Stimulated activated naive B cell treated with anti-CD40 and anti-IgM and Interleukin-4, amounts not matched to agents 10 μg/mL and 1 μg/mL and 100 μg/mL, for 72 hours (primary cell): Measurements from ENCODE around the gene IFITM5.
"Not testable (repeated sequence)": the region's sequence is repeated elsewhere in the genome, so short reads cannot be mapped to it uniquely, and the experiment has no call there.

Source experiments
- ATAC-seq, 2 donors: fragments of 150-1000 bp; cut with Tn5 transposase; replicated peaks; 2 replicates each; pipeline ENCODE4 v1.10.0; 2021; ENCODE audit warnings: moderate library complexity in 1 of 2
- DNase-seq: peaks from one replicate; pipeline ENCODE4 v3.0.0; 2021
- H3K27ac Mint-ChIP-seq: one replicate; pipeline ENCODE4 v1.8.0; 2022; ENCODE audit warnings: mild to moderate bottlenecking, mixed read lengths
- H3K27me3 Mint-ChIP-seq, 2 donors: one replicate each; pipeline ENCODE4 v1.8.0; 2022; ENCODE audit warnings: mixed read lengths in 2 of 2
- H3K36me3 Mint-ChIP-seq, 2 donors: one replicate each; pipeline ENCODE4 v1.8.0; 2022; ENCODE audit warnings: mixed read lengths in 2 of 2, mild to moderate bottlenecking in 1 of 2
- H3K4me1 Mint-ChIP-seq, 2 donors: one replicate each; pipeline ENCODE4 v1.8.0; 2022; ENCODE audit warnings: mixed read lengths in 2 of 2, mild to moderate bottlenecking in 1 of 2
- H3K4me3 Mint-ChIP-seq, 2 donors: one replicate each; pipeline ENCODE4 v1.8.0; 2022; ENCODE audit warnings: mild to moderate bottlenecking in 2 of 2, mixed read lengths in 2 of 2, moderate library complexity in 1 of 2
- H3K9me3 Mint-ChIP-seq, 2 donors: one replicate each; pipeline ENCODE4 v1.8.0; 2022; ENCODE audit warnings: mixed read lengths in 2 of 2, mild to moderate bottlenecking in 1 of 2

IFITM5 gene

GRCh38 chr11:269146-269890 lies 30.0 kb downstream of the IFITM5 start:
- Mint-ChIP-seq H3K27me3 (no peaks in the 10 kb centered on the region), H3K4me3 (peak overlapping the region; percentile 79 to 84), H3K4me1 (peaks cover 24 to 51% of the 10 kb centered on the region in 2 donors), H3K9me3 (peaks cover 0 to 2% of the 10 kb centered on the region in 2 donors), H3K27ac (peak overlapping the region; percentile 97), H3K36me3 (peaks cover 0 to 2% of the 10 kb centered on the region in 2 donors)
- ATAC-seq = peak; percentile 85 to 86
- peak; percentile 77 for DNase-seq

GRCh38 chr11:268716-269145 lies 30.6 kb downstream of the IFITM5 start:
- H3K36me3 Mint-ChIP-seq, H3K9me3 Mint-ChIP-seq, H3K27me3 Mint-ChIP-seq: not testable (repeated sequence)
- H3K4me1 Mint-ChIP-seq = peaks cover 24 to 51% of the 10 kb centered on the region in 2 donors
- H3K4me3 Mint-ChIP-seq = peak overlapping the region; percentile 79 to 84
- ATAC-seq (peak; percentile 60 to 65), DNase-seq (peak; percentile 66)
- H3K27ac Mint-ChIP-seq = peak overlapping the region; percentile 97

- H3K4me1 Mint-ChIP-seq = peaks cover 24 to 57% of the 10 kb centered on the region in 2 donors
- peak overlapping the region; percentile 79 to 84 for H3K4me3 Mint-ChIP-seq
- no peaks in the 10 kb centered on the region for H3K27me3 Mint-ChIP-seq
- peaks cover 0 to 2% of the 10 kb centered on the region in 2 donors for H3K36me3 Mint-ChIP-seq
- peak overlapping the region; percentile 97 for H3K27ac Mint-ChIP-seq
- H3K9me3 Mint-ChIP-seq = peaks cover 0 to 2% of the 10 kb centered on the region in 2 donors
- peak; percentile 53 for DNase-seq
- ATAC-seq = peak; percentile 33 to 42
Measured at GRCh38 chr11:267491-267994, 31.8 kb downstream of the IFITM5 start.

- Mint-ChIP-seq H3K9me3 (peaks cover 3% of the 10 kb centered on the region in 2 donors), H3K4me1 (peaks cover 25 to 61% of the 10 kb centered on the region in 2 donors), H3K27ac (peak overlapping the region; percentile 87), H3K27me3 (no peaks in the 10 kb centered on the region), H3K4me3 (peak overlapping the region; percentile 64 to 75), H3K36me3 (peaks cover 0 to 2% of the 10 kb centered on the region in 2 donors)
- ATAC-seq (no peak), DNase-seq (no peak)
Measured at GRCh38 chr11:266676-267439, 32.5 kb downstream of the IFITM5 start.

GRCh38 chr11:261624-262023 lies 37.7 kb downstream of the IFITM5 start:
- no peak for DNase-seq
- Mint-ChIP-seq H3K9me3 (peaks cover 1 to 3% of the 10 kb centered on the region in 2 donors), H3K27ac (no peak overlapping the region), H3K36me3 (no peaks in the 10 kb centered on the region), H3K4me1 (peaks cover 24 to 39% of the 10 kb centered on the region in 2 donors), H3K4me3 (no peak overlapping the region), H3K27me3 (peaks cover 0 to 5% of the 10 kb centered on the region in 2 donors)
- ATAC-seq = no peak

- Mint-ChIP-seq H3K36me3 (peaks cover 0 to 3% of the 10 kb centered on the region in 2 donors), H3K4me3 (no peak overlapping the region), H3K9me3 (peaks cover 3 to 4% of the 10 kb centered on the region in 2 donors), H3K4me1 (peaks cover 27 to 50% of the 10 kb centered on the region in 2 donors), H3K27ac (no peak overlapping the region), H3K27me3 (peaks cover 0 to 5% of the 10 kb centered on the region in 2 donors)
- DNase-seq = no peak
- ATAC-seq = no peak
Measured at GRCh38 chr11:259413-259812, 39.9 kb downstream of the IFITM5 start.

GRCh38 chr11:257766-258493 lies 41.4 kb downstream of the IFITM5 start:
- ATAC-seq (peak in 1 of 2 donors; percentile 30), DNase-seq (no peak)
- peak overlapping the region; percentile 79 for H3K27ac Mint-ChIP-seq
- H3K4me3 Mint-ChIP-seq = peak overlapping the region; percentile 27 to 64
- peaks cover 0 to 5% of the 10 kb centered on the region in 2 donors for H3K27me3 Mint-ChIP-seq
- H3K9me3 Mint-ChIP-seq = peaks cover 3 to 4% of the 10 kb centered on the region in 2 donors
- H3K36me3 Mint-ChIP-seq = peaks cover 10 to 11% of the 10 kb centered on the region in 2 donors
- peaks cover 27 to 48% of the 10 kb centered on the region in 2 donors for H3K4me1 Mint-ChIP-seq

- peaks cover 1 to 3% of the 10 kb centered on the region in 2 donors for H3K9me3 Mint-ChIP-seq
- peaks cover 0 to 5% of the 10 kb centered on the region in 2 donors for H3K27me3 Mint-ChIP-seq
- peak overlapping the region; percentile 5 to 11 for H3K4me3 Mint-ChIP-seq
- H3K27ac Mint-ChIP-seq = peak overlapping the region; percentile 15
- peaks cover 16 to 19% of the 10 kb centered on the region in 2 donors for H3K36me3 Mint-ChIP-seq
- DNase-seq (peak; percentile 51), ATAC-seq (peak; percentile 90)
- peaks cover 26 to 40% of the 10 kb centered on the region in 2 donors for H3K4me1 Mint-ChIP-seq
Measured at GRCh38 chr11:256952-257737, 42.2 kb downstream of the IFITM5 start.

GRCh38 chr11:255816-256215 lies 43.5 kb downstream of the IFITM5 start:
- peaks cover 21 to 30% of the 10 kb centered on the region in 2 donors for H3K36me3 Mint-ChIP-seq
- H3K4me3 Mint-ChIP-seq = peak overlapping the region in 1 of 2 donors; percentile 30
- ATAC-seq (no peak), DNase-seq (no peak)
- peaks cover 0 to 5% of the 10 kb centered on the region in 2 donors for H3K27me3 Mint-ChIP-seq
- peaks cover 0 to 3% of the 10 kb centered on the region in 2 donors for H3K9me3 Mint-ChIP-seq
- H3K27ac Mint-ChIP-seq = peak overlapping the region; percentile 28
- H3K4me1 Mint-ChIP-seq = peaks cover 21 to 36% of the 10 kb centered on the region in 2 donors

GRCh38 chr11:255176-255575 lies 44.1 kb downstream of the IFITM5 start:
- H3K36me3 Mint-ChIP-seq = peaks cover 21 to 35% of the 10 kb centered on the region in 2 donors
- no peak for ATAC-seq
- no peak overlapping the region for H3K4me3 Mint-ChIP-seq
- no peak for DNase-seq
- H3K27me3 Mint-ChIP-seq = peaks cover 0 to 5% of the 10 kb centered on the region in 2 donors
- no peak overlapping the region for H3K27ac Mint-ChIP-seq
- peaks cover 0 to 3% of the 10 kb centered on the region in 2 donors for H3K9me3 Mint-ChIP-seq
- H3K4me1 Mint-ChIP-seq = peaks cover 22 to 36% of the 10 kb centered on the region in 2 donors

- peaks cover 26 to 41% of the 10 kb centered on the region in 2 donors for H3K36me3 Mint-ChIP-seq
- H3K4me3 Mint-ChIP-seq = peak overlapping the region in 1 of 2 donors; percentile 15
- H3K27ac Mint-ChIP-seq = no peak overlapping the region
- ATAC-seq (no peak), DNase-seq (no peak)
- peaks cover 0 to 3% of the 10 kb centered on the region in 2 donors for H3K9me3 Mint-ChIP-seq
- no peaks in the 10 kb centered on the region for H3K27me3 Mint-ChIP-seq
- H3K4me1 Mint-ChIP-seq = peaks cover 22 to 36% of the 10 kb centered on the region in 2 donors
Measured at GRCh38 chr11:253886-254270, 45.4 kb downstream of the IFITM5 start.

- H3K36me3 Mint-ChIP-seq = peaks cover 26 to 45% of the 10 kb centered on the region in 2 donors
- no peak for ATAC-seq
Measured at GRCh38 chr11:253160-253885, 46.0 kb downstream of the IFITM5 start.

More at GRCh38 chr11:253160-253885, 46.0 kb downstream of the IFITM5 start:
- Mint-ChIP-seq H3K27me3 (no peaks in the 10 kb centered on the region), H3K9me3 (peaks cover 0 to 3% of the 10 kb centered on the region in 2 donors), H3K4me3 (no peak overlapping the region), H3K27ac (no peak overlapping the region), H3K4me1 (peaks cover 21 to 34% of the 10 kb centered on the region in 2 donors)
- no peak for DNase-seq
